Endothelial cell (in vitro differentiated cells): Measurements from ENCODE around the gene NCCRP1. TPM values are rescaled to one million over a fixed set of nuclear protein-coding genes. Genes with fewer than 3 reads are reported as not detected.
"Not testable (repeated sequence)": the region's sequence is repeated elsewhere in the genome, so short reads cannot be mapped to it uniquely, and the experiment has no call there.

Experiments used
- DNase-seq: peaks from one replicate; pipeline ENCODE4 v3.0.0; 2021; ENCODE audit warnings: low spot score
- H3K27ac Mint-ChIP-seq: one replicate; pipeline ENCODE4 v1.8.0; 2021; ENCODE audit warnings: mixed read lengths, inconsistent platforms; ENCODE audit not compliant: unreplicated experiment
- H3K27me3 Mint-ChIP-seq: one replicate; pipeline ENCODE4 v1.8.0; 2021; ENCODE audit warnings: mild to moderate bottlenecking, moderate library complexity, mixed read lengths, inconsistent platforms; ENCODE audit not compliant: unreplicated experiment
- H3K36me3 Mint-ChIP-seq: one replicate; pipeline ENCODE4 v1.8.0; 2021; ENCODE audit warnings: mild to moderate bottlenecking, low read depth, mixed read lengths, inconsistent platforms; ENCODE audit not compliant: unreplicated experiment
- H3K4me1 Mint-ChIP-seq: one replicate; pipeline ENCODE4 v1.8.0; 2021; ENCODE audit warnings: mild to moderate bottlenecking, mixed read lengths, inconsistent platforms; ENCODE audit not compliant: unreplicated experiment
- H3K4me3 Mint-ChIP-seq: one replicate; pipeline ENCODE4 v1.8.0; 2021; ENCODE audit warnings: mild to moderate bottlenecking, mixed read lengths, inconsistent platforms; ENCODE audit not compliant: unreplicated experiment
- H3K9me3 Mint-ChIP-seq: one replicate; pipeline ENCODE4 v1.8.0; 2021; ENCODE audit warnings: mixed read lengths, inconsistent platforms; ENCODE audit not compliant: unreplicated experiment
- CTCF ChIP-seq: fragments of 200-600 bp; sonication (generic); IDR thresholded peaks from one replicate; pipeline ENCODE4 v1.5.0; 2021; ENCODE audit warnings: antibody characterized with exemption; ENCODE audit not compliant: unreplicated experiment
- total RNA-seq: library from RNA; stranded (reverse); fragmentation: NEBNext Ultra II Directional; extraction: Animal tissue kit (Norgen Biotek cat#: 25700); gene quantifications from one replicate; pipeline ENCODE4 v1.2.1, GENCODE V29; 2021; ENCODE audit not compliant: unreplicated experiment

NCCRP1 gene
- total RNA-seq, 1 donor from 2014 or later, result not detected

- Mint-ChIP-seq H3K27ac (no peak overlapping the region), H3K4me3 (no peak overlapping the region), H3K27me3 (peaks cover 4% of the 10 kb centered on the region), H3K4me1 (no peaks in the 10 kb centered on the region), H3K9me3 (peaks cover 4% of the 10 kb centered on the region), H3K36me3 (no peaks in the 10 kb centered on the region)
- no peak for TF ChIP-seq CTCF
- DNase-seq, result peak; percentile 40
These were observed 15.6 kb downstream of the NCCRP1 start for GRCh38 chr19:39212375-39212742.

GRCh38 chr19:39215323-39215722 lies 18.6 kb downstream of the NCCRP1 start:
- not testable (repeated sequence) for H3K9me3 Mint-ChIP-seq, H3K4me1 Mint-ChIP-seq, DNase-seq, H3K36me3 Mint-ChIP-seq, H3K27ac Mint-ChIP-seq, H3K4me3 Mint-ChIP-seq, H3K27me3 Mint-ChIP-seq

- no peak for DNase-seq
- H3K9me3 Mint-ChIP-seq, result peaks cover 4% of the 10 kb centered on the region
- TF ChIP-seq CTCF, result no peak
- peaks cover 7% of the 10 kb centered on the region for H3K27me3 Mint-ChIP-seq
- peaks cover 4% of the 10 kb centered on the region for H3K4me1 Mint-ChIP-seq
- no peak overlapping the region for H3K4me3 Mint-ChIP-seq
- H3K27ac Mint-ChIP-seq, result peak overlapping the region; percentile 70
- no peaks in the 10 kb centered on the region for H3K36me3 Mint-ChIP-seq
These were observed 20.3 kb downstream of the NCCRP1 start for GRCh38 chr19:39217094-39217493.

- no peak overlapping the region for H3K4me3 Mint-ChIP-seq
- peaks cover 4% of the 10 kb centered on the region for H3K4me1 Mint-ChIP-seq
- H3K27me3 Mint-ChIP-seq, result peaks cover 11% of the 10 kb centered on the region
- H3K36me3 Mint-ChIP-seq, result no peaks in the 10 kb centered on the region
- TF ChIP-seq CTCF, result no peak
- H3K9me3 Mint-ChIP-seq, result peaks cover 4% of the 10 kb centered on the region
- H3K27ac Mint-ChIP-seq, result no peak overlapping the region
- no peak for DNase-seq
These were observed 21.7 kb downstream of the NCCRP1 start for GRCh38 chr19:39218230-39219007.

- peaks cover 11% of the 10 kb centered on the region for H3K27me3 Mint-ChIP-seq
- DNase-seq, H3K4me1 Mint-ChIP-seq, H3K4me3 Mint-ChIP-seq, H3K9me3 Mint-ChIP-seq, H3K27ac Mint-ChIP-seq, H3K36me3 Mint-ChIP-seq: not testable (repeated sequence)
These were observed 22.3 kb downstream of the NCCRP1 start for GRCh38 chr19:39219108-39219507.

- Mint-ChIP-seq H3K4me3 (no peak overlapping the region), H3K27ac (no peak overlapping the region), H3K4me1 (peaks cover 8% of the 10 kb centered on the region), H3K27me3 (peaks cover 9% of the 10 kb centered on the region), H3K36me3 (no peaks in the 10 kb centered on the region), H3K9me3 (no peaks in the 10 kb centered on the region)
- peak; percentile 65 for DNase-seq
- TF ChIP-seq CTCF, result no peak
These were observed 27.0 kb downstream of the NCCRP1 start for GRCh38 chr19:39223703-39224279.
